ENCODE results near the gene PBRM1. TPM values are rescaled to one million over a fixed set of nuclear protein-coding genes. Genes with fewer than 3 reads are reported as not detected.
A peak's percentile ranks its signal among the peaks of the same experiment; 100 is the strongest.

Gene PBRM1
- total and polyA plus RNA-seq, 2 of the 13 experiments (the other 11 are each of a cell fraction or from before 2014, with no cell fraction given) = 10.9 to 33.2 TPM

- TF ChIP-seq AFF4 (CRISPR knock-in tag; IDR thresholded peaks at IDR 0.05) (no peak), REST (IDR thresholded peaks at IDR 0.05; ENCODE audit: borderline replicate concordance in 1 of 2, low read depth in 1 of 2, low read length in 2 of 2) (no peak), ZNF335 (CRISPR knock-in tag; IDR thresholded peaks at IDR 0.05) (no peak; the same call in 1 of the 2 replicates), ARID4A (CRISPR knock-in tag; IDR thresholded peaks at IDR 0.05; ENCODE audit: borderline replicate concordance) (peak; percentile 67; the same call in 1 of the 2 replicates), ZNF263 (CRISPR knock-in tag; IDR thresholded peaks at IDR 0.05) (0 out of 2 replicates have a peak, but pooled peaks have one; percentile 20), TCF7L2 (IDR thresholded peaks at IDR 0.05; ENCODE audit: low read depth, low read length) (no peak), ZNF317 (CRISPR knock-in tag; IDR thresholded peaks at IDR 0.05) (peak; percentile 41; the same call in 1 of the 2 replicates), HNF1B (CRISPR knock-in tag; IDR thresholded peaks at IDR 0.05) (no peak; the same call in 1 of the 2 replicates), SOX5 (CRISPR knock-in tag; IDR thresholded peaks at IDR 0.05; ENCODE audit: borderline replicate concordance) (no peak), FOXM1 (CRISPR knock-in tag; IDR thresholded peaks at IDR 0.05) (no peak), ZBTB26 (CRISPR knock-in tag; IDR thresholded peaks at IDR 0.05; ENCODE audit: borderline replicate concordance) (no peak), ZNF547 (CRISPR knock-in tag; IDR thresholded peaks at IDR 0.05) (peak; percentile 63; the same call in 1 of the 2 replicates)
Observed at GRCh38 chr3:52534281-52535183, 151.2 kb downstream of the PBRM1 start (continued).
